Suppressor macrophage treated with lipopolysaccharide for 1 hour (primary cell): ENCODE data around the gene BPI.
"Not testable (repeated sequence)": the region's sequence is repeated elsewhere in the genome, so short reads cannot be mapped to it uniquely, and the experiment has no call there.

Source experiments
- DNase-seq, 3 donors: peaks; one replicate each; pipeline ENCODE4 v3.0.0-alpha.2; 2020 to 2022

The BPI gene

DNA sequence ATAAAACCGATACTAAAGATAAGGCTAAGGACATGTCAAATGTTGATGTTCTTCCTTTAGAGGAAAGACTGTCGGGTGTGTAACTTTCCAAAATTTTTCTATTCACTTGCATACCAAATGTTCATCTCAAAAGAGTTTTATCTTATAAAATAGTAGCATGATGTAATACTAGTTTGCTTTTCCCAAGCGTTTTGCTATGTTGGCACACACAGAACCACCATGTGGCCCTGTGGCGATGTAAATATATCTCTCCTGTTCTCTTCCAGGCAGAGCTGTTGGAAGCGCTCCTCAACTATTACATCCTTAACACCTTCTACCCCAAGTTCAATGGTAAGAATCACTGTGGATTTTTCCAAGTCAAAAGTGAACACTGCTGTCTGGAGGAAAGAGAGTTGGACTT, 68.8 kb downstream of the BPI start:
- DNase-seq: no peak

GRCh38 chr20:38373231-38373867, 69.4 kb downstream of the BPI start:
- DNase-seq: no peak

- no peak for DNase-seq
These were observed 69.9 kb downstream of the BPI start for GRCh38 chr20:38373898-38374297.

DNA sequence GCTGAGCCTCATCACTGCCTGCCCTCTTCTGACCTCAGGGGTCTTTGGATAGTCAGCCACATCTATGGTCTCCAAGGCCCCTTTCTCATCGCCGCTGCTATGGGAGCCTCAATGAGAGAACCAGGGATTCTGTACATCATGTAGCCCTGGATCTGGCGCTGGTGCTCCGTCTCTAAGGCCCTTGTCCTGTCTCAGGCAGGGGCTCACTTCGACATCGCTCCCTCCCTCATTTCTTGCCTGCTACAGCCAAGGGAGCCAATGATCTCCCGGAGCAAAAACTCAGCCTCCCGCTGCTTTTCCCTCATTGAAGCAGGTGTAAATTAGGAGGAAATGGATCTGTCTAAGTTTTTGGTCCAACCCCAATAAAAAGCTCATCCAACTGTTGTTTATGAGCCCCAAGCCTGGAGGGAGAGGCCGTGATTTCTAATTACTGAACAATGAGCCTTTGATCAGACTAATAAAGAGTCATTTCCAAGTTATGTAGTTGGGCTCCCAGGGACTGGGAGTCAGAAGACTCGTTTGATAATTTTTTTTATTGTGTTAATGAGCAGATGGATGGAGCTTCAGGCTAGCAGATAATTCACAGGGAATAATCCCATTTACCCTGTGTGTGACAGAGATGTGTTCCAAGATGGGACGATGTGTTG, 73.2 kb downstream of the BPI start:
- no peak for DNase-seq

DNA sequence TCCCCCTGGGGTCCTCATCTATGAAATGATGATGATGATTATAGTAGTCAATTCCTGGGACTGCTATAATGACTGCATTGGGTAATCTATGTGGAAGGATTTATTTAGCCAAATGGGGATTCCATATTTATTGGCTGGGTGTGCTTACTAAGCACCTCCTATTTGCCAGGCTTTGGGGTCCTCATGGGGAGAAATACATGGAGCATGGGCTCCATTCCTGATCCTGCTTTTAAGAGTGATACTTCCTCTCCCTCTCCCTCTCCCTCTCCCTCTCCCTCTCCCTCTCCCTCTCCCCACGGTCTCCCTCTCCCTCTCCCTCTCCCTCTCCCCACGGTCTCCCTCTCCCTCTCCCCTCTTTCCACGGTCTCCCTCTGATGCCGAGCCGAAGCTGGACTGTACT, 73.9 kb downstream of the BPI start:
- DNase-seq: not testable (repeated sequence)

GRCh38 chr20:38383147-38383546, 79.2 kb downstream of the BPI start:
- DNase-seq: no peak

DNA sequence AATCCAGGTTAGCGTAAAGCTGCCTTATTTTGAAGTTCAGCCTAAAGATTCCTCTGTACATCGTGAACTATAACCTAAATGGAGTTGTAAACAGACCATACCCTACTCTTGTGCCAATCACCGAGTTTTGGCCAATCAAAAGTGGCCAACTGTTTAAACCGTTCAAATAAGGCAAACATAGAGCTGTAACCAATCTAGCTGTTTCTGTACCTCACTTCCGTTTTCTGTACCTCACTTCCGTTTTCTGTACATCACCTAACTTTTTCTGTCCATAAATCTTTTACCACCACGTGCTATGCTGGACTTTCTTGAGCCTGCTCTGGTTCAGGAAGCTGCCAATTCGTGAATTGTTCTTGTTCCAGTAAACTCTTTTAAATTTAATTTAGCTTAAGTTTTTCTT, 82.0 kb downstream of the BPI start:
- peak; percentile 58 to 75 (median 62) for DNase-seq

DNA sequence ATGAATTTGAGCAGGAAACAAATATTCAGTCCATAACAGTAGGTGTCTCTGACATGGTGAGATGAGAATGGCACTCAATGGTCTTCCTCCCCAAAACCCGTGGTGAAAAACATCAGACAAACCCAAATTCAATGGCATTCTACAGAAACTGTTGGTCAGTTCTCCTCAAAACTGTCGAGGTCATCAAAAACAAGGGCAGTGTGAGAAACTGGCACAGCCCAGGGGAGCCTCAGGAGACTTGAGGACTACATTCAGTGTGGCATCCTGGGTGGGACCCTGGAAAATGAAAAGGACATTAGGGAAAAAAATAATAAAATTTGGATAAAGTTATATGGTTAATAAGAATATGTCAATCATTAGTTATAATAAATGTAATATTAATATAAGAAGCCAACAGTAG, 82.9 kb downstream of the BPI start:
- DNase-seq: no peak
